ENCODE data around the gene ZNHIT2.

The ZNHIT2 gene

DNA sequence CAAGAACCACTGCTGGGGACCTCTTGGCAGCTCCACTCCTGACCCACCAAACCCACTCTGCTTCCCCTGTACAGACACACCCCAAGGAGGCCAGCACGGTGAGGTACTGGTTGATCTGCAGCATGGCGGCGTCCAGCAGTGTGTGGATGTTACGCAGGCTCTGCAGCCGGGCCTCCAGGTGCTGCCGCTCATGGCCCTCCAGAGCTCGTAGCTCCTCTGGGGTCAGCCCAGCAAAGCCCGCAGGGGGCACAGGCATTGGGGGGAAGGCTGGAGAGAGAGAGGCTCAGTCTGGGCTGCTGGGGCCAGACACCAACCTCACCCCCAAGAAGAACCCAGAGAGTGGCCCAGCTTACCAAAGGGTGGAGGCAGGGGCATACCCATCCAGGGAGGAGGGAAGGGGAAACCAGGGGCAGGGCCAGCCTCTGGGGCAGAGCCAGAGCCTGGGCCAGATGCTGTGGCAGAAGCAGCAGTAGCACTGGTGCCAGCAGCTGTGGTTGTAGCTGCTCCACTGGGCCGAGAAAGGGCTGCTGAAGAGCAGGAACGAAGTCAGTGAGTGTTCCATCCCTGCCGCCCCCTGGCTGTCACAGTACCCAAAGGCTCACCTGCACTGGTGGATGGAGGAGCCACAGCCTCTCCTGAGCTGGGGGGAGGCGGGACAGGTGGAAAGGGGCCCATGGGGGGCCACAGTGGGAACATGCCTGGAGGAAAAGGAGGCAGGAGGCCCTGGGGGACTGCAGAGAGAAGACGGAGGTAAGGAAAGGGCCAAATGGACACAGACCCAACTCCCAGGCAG lies 12.3 kb upstream of the ZNHIT2 start:
- no peaks in the 10 kb centered on the region for H3K9me3 ChIP-seq (ENCODE audit: severe bottlenecking)
- DNase-seq (ENCODE audit: low spot score) = no peak
- H3K36me3 ChIP-seq (ENCODE audit: low read depth) = peaks cover 73% of the 10 kb centered on the region
- TF ChIP-seq CTCF (IDR thresholded peaks at IDR 0.05; ENCODE audit: poor library complexity, severe bottlenecking) = no peak
- no peak overlapping the region for H3K27ac ChIP-seq (ENCODE audit: poor library complexity, severe bottlenecking)
- no peaks in the 10 kb centered on the region for H3K27me3 ChIP-seq (ENCODE audit: insufficient read depth, poor library complexity, severe bottlenecking)
- H3K4me1 ChIP-seq (ENCODE audit: insufficient read depth, poor library complexity, severe bottlenecking) = no peaks in the 10 kb centered on the region
- ATAC-seq (ENCODE audit: low read depth) = no peak
- no peak overlapping the region for H3K4me3 ChIP-seq (ENCODE audit: severe bottlenecking)

GRCh38 chr11:65128182-65129145 lies 11.0 kb upstream of the ZNHIT2 start:
- Histone ChIP-seq H3K4me1 (ENCODE audit: insufficient read depth, poor library complexity, severe bottlenecking) (peaks cover 1% of the 10 kb centered on the region), H3K27me3 (ENCODE audit: insufficient read depth, poor library complexity, severe bottlenecking) (no peaks in the 10 kb centered on the region), H3K4me3 (ENCODE audit: severe bottlenecking) (no peak overlapping the region), H3K9me3 (ENCODE audit: severe bottlenecking) (no peaks in the 10 kb centered on the region), H3K27ac (ENCODE audit: poor library complexity, severe bottlenecking) (no peak overlapping the region), H3K36me3 (ENCODE audit: low read depth) (peaks cover 87% of the 10 kb centered on the region)
- DNase-seq (ENCODE audit: low spot score) (no peak), ATAC-seq (ENCODE audit: low read depth) (no peak; the same call in 2 of the 3 replicates)
- no peak for TF ChIP-seq CTCF (IDR thresholded peaks at IDR 0.05; ENCODE audit: poor library complexity, severe bottlenecking)

DNA sequence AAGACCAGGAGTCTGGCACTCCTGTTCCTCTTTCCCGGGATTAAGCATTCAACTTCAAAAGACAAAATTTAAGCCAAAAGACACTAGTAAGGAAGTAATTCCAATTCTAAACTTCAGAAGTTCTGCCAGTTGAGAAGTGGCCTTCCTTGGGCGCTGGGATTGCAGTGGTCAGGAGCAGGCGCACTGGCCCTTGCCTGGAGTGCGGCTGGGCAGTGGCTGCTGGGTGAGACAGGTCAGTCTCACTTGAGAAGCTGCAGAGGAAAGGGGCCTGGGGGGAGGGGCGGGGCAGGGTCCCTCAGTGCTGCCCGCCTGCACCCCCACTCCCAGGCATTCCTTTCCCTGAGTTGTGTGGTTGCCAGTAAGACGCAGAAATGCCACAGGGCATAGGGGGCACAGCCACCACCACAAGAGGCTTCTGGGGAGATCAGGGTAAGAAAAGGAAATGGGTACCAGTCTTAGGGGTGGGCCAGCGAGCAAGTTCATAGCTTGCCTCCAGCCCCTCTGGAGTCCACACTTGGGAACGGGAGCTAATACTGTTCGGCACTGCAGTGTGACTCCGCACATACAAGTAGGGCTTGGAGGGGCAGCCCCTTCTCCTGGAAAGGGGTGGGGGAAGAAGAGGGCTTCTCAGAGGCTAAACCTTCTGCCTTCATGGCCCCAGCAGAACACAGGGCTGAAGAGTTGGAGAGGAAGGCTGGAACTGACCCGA lies 10.1 kb upstream of the ZNHIT2 start:
- H3K9me3 ChIP-seq (ENCODE audit: severe bottlenecking) = no peaks in the 10 kb centered on the region
- H3K4me1 ChIP-seq (ENCODE audit: insufficient read depth, poor library complexity, severe bottlenecking) = peaks cover 8% of the 10 kb centered on the region
- no peak for DNase-seq (ENCODE audit: low spot score)
- H3K4me3 ChIP-seq (ENCODE audit: severe bottlenecking) = no peak overlapping the region
- no peak overlapping the region for H3K27ac ChIP-seq (ENCODE audit: poor library complexity, severe bottlenecking)
- no peak for ATAC-seq (ENCODE audit: low read depth)
- H3K27me3 ChIP-seq (ENCODE audit: insufficient read depth, poor library complexity, severe bottlenecking) = no peaks in the 10 kb centered on the region
- TF ChIP-seq CTCF (IDR thresholded peaks at IDR 0.05; ENCODE audit: poor library complexity, severe bottlenecking) = no peak
- H3K36me3 ChIP-seq (ENCODE audit: low read depth) = peaks cover 89% of the 10 kb centered on the region

GRCh38 chr11:65126624-65127274 lies 9.2 kb upstream of the ZNHIT2 start:
- H3K9me3 ChIP-seq (ENCODE audit: severe bottlenecking) = no peaks in the 10 kb centered on the region
- H3K27ac ChIP-seq (ENCODE audit: poor library complexity, severe bottlenecking) = no peak overlapping the region
- ATAC-seq (ENCODE audit: low read depth) (no peak), DNase-seq (ENCODE audit: low spot score) (no peak)
- no peaks in the 10 kb centered on the region for H3K27me3 ChIP-seq (ENCODE audit: insufficient read depth, poor library complexity, severe bottlenecking)
- peaks cover 8% of the 10 kb centered on the region for H3K4me1 ChIP-seq (ENCODE audit: insufficient read depth, poor library complexity, severe bottlenecking)
- no peak for TF ChIP-seq CTCF (IDR thresholded peaks at IDR 0.05; ENCODE audit: poor library complexity, severe bottlenecking)
- no peak overlapping the region for H3K4me3 ChIP-seq (ENCODE audit: severe bottlenecking)
- peaks cover 80% of the 10 kb centered on the region for H3K36me3 ChIP-seq (ENCODE audit: low read depth)
